Activated CD8-positive, alpha-beta T cell treated with anti-CD3 and anti-CD28 coated beads for 36 hours (primary cell): ENCODE data around the gene CARD9. TPM values are rescaled to one million over a fixed set of nuclear protein-coding genes. Genes with fewer than 3 reads are reported as not detected.

Source experiments
- ATAC-seq: fragments of 200-7000 bp; cut with Tn5 transposase; one replicate; pipeline ENCODE4 v1.10.0; 2021; ENCODE audit warnings: mild to moderate bottlenecking, moderate library complexity
- CTCF ChIA-PET: fragments of 350-600 bp; sonication (Branson Sonifier 250); formaldehyde crosslinking; loops from one replicate; lab custom pipeline; 2021; ENCODE audit warnings: antibody characterized with exemption; lab: Charles Lee
- POLR2A ChIA-PET: fragments of 350-600 bp; sonication (Branson Sonifier 250); formaldehyde crosslinking; loops from one replicate; lab custom pipeline; 2021; ENCODE audit warnings: antibody characterized with exemption; lab: Charles Lee
- DNase-seq: peaks from one replicate; pipeline ENCODE4 v3.0.0-alpha.2; 2020
- H3K27ac Mint-ChIP-seq: one replicate; pipeline ENCODE4 v1.8.0; 2021; ENCODE audit warnings: mild to moderate bottlenecking, mixed read lengths
- H3K27me3 Mint-ChIP-seq: one replicate; pipeline ENCODE4 v1.8.0; 2021; ENCODE audit warnings: mixed read lengths
- H3K36me3 Mint-ChIP-seq: one replicate; pipeline ENCODE4 v1.8.0; 2021; ENCODE audit warnings: low read depth, mixed read lengths
- H3K4me1 Mint-ChIP-seq: one replicate; pipeline ENCODE4 v1.8.0; 2021; ENCODE audit warnings: low read depth, mixed read lengths
- H3K4me3 Mint-ChIP-seq: one replicate; pipeline ENCODE4 v1.8.0; 2021; ENCODE audit warnings: mild to moderate bottlenecking, moderate library complexity, mixed read lengths
- H3K9me3 Mint-ChIP-seq: one replicate; pipeline ENCODE4 v1.8.0; 2021; ENCODE audit warnings: mixed read lengths
- intact Hi-C: fragments of 100-400 bp; cut with micrococcal nuclease; formaldehyde crosslinking; loops from one replicate; pipeline ENCODE4 v1.10.0; 2022
- total RNA-seq, 2 experiments: library from RNA; stranded (reverse); gene quantifications; one replicate each; pipeline ENCODE4 v1.2.3, GENCODE V29; 2021
- TF ChIP-seq, protein P1 (sequence below): fragments of 200-600 bp; IDR thresholded peaks from one replicate; pipeline ENCODE4 v1.8.0; 2022; ENCODE audit warnings: antibody characterized with exemption, mild to moderate bottlenecking

Gene CARD9
- total RNA-seq, 2 experiments from 2014 or later: 6.8 to 7.1 TPM

DNA sequence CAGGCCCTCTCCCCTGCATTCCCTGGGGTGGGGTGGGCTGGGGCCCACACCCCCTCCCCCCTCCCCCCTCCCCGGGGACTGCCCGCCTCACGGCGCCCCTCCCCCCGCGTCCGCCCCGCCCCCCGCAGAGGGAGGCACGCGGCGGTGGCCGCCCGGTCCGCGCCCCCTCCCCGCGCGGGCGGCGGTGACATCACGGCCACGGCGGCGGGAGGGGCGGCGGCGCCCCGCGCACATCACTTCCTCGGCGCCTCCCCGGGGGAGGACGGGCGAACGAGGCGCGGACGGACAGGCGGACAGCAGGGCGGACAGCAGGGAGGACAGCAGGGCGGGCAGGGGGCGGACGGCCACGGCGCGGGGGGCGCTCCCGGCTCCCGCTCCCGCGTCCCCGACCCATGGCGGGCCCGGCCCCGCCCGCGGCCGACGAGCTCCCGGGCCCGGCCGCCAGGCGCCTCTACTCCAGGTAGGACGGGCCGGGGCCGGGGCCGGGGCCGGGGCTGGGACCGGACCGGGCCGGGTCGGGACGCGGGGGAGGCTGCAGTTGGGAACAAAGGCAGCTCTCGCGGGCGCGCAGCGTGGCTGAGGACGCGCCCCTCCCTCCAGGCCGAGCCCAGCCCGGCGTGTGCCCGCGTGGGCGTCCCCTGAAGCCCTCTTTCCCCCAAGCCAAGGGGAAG is 46.0 kb downstream of the CARD9 start, which contains the start of gene GPSM1:
Gene GPSM1, plus strand, starts transcription at position 236 of the 671 bp plus-strand sequence. Its CDS starts 157 bp downstream, at position 393.
- H3K4me3 Mint-ChIP-seq: peak within 1 kb of the TSS; percentile 65
- ChIA-PET POLR2A (interaction anchor here (0.9 to 1.9 kb wide), 2 partner anchors 17 to 36 kb away, joined by 3 to 6 read pairs; partner anchors contain the start of gene DNLZ), CTCF (interaction anchor here (0.8 to 1.1 kb wide), 2 partner anchors 12 to 14 kb away, joined by 3 to 4 read pairs; no protein-coding TSS in a partner anchor)
- H3K27ac Mint-ChIP-seq: no peak within 1 kb of the TSS
- intact Hi-C loops: no loop called here
- H3K9me3 Mint-ChIP-seq: no peaks in the 10 kb centered on the region
- no peaks in the 10 kb centered on the region for H3K27me3 Mint-ChIP-seq
- TF ChIP-seq, protein P1, sequence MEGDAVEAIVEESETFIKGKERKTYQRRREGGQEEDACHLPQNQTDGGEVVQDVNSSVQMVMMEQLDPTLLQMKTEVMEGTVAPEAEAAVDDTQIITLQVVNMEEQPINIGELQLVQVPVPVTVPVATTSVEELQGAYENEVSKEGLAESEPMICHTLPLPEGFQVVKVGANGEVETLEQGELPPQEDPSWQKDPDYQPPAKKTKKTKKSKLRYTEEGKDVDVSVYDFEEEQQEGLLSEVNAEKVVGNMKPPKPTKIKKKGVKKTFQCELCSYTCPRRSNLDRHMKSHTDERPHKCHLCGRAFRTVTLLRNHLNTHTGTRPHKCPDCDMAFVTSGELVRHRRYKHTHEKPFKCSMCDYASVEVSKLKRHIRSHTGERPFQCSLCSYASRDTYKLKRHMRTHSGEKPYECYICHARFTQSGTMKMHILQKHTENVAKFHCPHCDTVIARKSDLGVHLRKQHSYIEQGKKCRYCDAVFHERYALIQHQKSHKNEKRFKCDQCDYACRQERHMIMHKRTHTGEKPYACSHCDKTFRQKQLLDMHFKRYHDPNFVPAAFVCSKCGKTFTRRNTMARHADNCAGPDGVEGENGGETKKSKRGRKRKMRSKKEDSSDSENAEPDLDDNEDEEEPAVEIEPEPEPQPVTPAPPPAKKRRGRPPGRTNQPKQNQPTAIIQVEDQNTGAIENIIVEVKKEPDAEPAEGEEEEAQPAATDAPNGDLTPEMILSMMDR: no peak
- ATAC-seq (peak; percentile 57), DNase-seq (peak; percentile 50)
- no peaks in the 10 kb centered on the region for H3K36me3 Mint-ChIP-seq
- H3K4me1 Mint-ChIP-seq: peaks cover 6% of the 10 kb centered on the region

DNA sequence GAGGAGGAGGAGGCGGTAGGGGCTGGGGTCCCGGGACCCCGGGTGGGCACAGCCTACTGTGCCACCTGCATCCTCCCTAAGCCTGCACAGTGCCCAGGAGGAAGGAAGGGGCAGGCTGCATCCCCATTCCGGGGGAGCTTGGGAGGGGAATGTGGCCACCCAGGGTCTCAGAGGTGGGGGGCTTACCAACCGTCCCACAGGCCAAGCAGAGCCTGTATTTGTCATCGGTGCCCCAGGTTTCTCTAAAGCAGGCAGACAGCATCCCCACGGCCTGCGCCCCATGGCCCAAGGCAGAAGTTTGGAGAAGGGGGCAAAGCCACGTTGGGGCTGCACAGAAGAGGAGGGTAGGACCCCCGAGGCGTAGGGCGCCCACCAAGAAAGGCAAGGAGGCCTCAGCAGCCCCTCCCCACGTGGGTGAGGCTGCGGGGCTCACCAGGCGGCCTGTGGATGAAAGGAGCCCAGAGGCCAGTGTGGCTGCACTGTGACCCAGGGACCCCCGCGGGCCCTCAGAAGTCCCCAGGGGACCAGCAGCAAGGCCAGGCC is 46.6 kb downstream of the CARD9 start:
- ATAC-seq (no peak), DNase-seq (no peak)
- no peak overlapping the region for H3K27ac Mint-ChIP-seq
- no peaks in the 10 kb centered on the region for H3K36me3 Mint-ChIP-seq
- POLR2A ChIA-PET: interaction anchor here (0.9 kb wide), 1 partner anchor 36 kb away, joined by 6 read pairs; the partner anchor contains the start of gene DNLZ
- H3K9me3 Mint-ChIP-seq: no peaks in the 10 kb centered on the region
- H3K27me3 Mint-ChIP-seq: no peaks in the 10 kb centered on the region
- CTCF ChIA-PET: interaction anchor here (1.1 to 1.6 kb wide), 2 partner anchors 14 to 36 kb away, joined by 3 to 5 read pairs; partner anchors contain the start of gene DNLZ
- H3K4me3 Mint-ChIP-seq: peak overlapping the region; percentile 65
- TF ChIP-seq, protein P1: no peak
- intact Hi-C loops: no loop called here
- H3K4me1 Mint-ChIP-seq: peaks cover 6% of the 10 kb centered on the region

DNA sequence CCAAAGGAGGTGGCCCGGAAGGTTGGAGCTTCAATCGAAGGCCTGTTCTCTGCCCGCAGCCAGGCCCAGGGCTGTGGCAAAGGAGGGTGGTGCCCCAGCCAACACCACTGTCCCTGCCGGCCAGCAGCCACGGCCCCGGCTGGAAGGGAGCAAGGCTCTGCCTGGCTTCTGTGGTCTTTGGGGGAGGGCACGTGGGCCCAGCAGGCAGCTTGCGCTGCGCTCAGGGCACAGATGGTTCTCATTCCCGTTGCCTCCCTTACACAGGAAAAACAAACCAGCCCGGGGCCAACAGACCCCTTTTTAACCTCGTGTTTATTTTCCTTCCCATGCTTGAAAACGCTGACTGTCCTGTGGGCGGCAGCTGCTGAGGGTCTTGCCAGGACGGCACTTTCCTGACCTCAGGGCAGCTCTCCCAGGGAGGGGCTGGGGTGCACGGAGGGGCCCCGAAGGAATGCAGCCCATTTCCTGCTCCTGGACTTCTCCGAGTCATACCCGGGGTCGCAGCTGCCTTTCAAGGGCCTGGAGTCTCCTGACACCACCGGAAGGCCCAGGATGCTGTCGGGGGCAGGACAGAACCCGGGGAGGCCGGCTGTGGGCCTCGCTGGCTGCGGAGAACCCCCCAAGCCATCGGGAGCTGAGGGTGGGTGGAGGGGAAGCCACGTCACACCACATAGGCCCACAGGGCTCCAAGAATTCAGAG is 47.3 kb downstream of the CARD9 start:
- no peaks in the 10 kb centered on the region for H3K9me3 Mint-ChIP-seq
- no peak for ATAC-seq
- ChIA-PET CTCF (interaction anchor here (1.6 kb wide), 1 partner anchor 37 kb away, joined by 5 read pairs; the partner anchor contains the start of gene DNLZ), POLR2A (interaction anchor here (0.9 to 1.1 kb wide), 2 partner anchors 37 to 83 kb away, joined by 4 to 6 read pairs; partner anchors contain the start of gene DNLZ)
- DNase-seq: no peak
- peak overlapping the region; percentile 65 for H3K4me3 Mint-ChIP-seq
- intact Hi-C loops: no loop called here
- no peaks in the 10 kb centered on the region for H3K36me3 Mint-ChIP-seq
- no peaks in the 10 kb centered on the region for H3K27me3 Mint-ChIP-seq
- peaks cover 6% of the 10 kb centered on the region for H3K4me1 Mint-ChIP-seq
- TF ChIP-seq, protein P1: no peak
- H3K27ac Mint-ChIP-seq: no peak overlapping the region

DNA sequence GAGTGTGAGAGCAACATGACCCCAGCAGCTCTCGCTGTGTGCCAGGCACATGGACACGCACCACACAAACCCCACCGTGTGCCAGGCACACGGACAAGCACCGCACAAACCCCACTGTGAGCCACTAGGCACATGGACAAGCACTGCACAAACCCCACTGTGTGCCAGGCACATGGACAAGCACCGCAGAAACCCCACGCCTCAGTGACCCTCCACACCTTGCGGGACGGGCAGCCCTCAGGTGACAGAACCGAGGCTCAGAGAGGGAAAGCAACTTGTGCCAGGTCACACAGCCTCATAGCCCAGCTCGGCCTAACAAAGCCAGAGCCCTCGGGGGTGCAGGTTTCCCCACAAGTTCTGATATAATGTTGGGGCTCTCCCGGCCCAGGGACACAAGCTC is 48.1 kb downstream of the CARD9 start:
- Mint-ChIP-seq H3K4me3 (no peak overlapping the region), H3K36me3 (no peaks in the 10 kb centered on the region), H3K27ac (no peak overlapping the region), H3K9me3 (no peaks in the 10 kb centered on the region), H3K27me3 (no peaks in the 10 kb centered on the region), H3K4me1 (peaks cover 6% of the 10 kb centered on the region)
- TF ChIP-seq, protein P1: no peak
- DNase-seq (no peak), ATAC-seq (no peak)
- ChIA-PET POLR2A (interaction anchor here (1.1 kb wide), 1 partner anchor 84 kb away, joined by 4 read pairs; no protein-coding TSS in a partner anchor), CTCF (interaction anchor here (1.6 kb wide), 1 partner anchor 38 kb away, joined by 5 read pairs; the partner anchor contains the start of gene DNLZ)
- intact Hi-C loops: no loop called here
